ENCODE results near the gene PIP5K1C.
"Not testable (repeated sequence)": the region's sequence is repeated elsewhere in the genome, so short reads cannot be mapped to it uniquely, and the experiment has no call there.

PIP5K1C gene

GRCh38 chr19:3658870-3659745 is 41.2 kb downstream of the PIP5K1C start:
- DNase-seq = no peak

DNA sequence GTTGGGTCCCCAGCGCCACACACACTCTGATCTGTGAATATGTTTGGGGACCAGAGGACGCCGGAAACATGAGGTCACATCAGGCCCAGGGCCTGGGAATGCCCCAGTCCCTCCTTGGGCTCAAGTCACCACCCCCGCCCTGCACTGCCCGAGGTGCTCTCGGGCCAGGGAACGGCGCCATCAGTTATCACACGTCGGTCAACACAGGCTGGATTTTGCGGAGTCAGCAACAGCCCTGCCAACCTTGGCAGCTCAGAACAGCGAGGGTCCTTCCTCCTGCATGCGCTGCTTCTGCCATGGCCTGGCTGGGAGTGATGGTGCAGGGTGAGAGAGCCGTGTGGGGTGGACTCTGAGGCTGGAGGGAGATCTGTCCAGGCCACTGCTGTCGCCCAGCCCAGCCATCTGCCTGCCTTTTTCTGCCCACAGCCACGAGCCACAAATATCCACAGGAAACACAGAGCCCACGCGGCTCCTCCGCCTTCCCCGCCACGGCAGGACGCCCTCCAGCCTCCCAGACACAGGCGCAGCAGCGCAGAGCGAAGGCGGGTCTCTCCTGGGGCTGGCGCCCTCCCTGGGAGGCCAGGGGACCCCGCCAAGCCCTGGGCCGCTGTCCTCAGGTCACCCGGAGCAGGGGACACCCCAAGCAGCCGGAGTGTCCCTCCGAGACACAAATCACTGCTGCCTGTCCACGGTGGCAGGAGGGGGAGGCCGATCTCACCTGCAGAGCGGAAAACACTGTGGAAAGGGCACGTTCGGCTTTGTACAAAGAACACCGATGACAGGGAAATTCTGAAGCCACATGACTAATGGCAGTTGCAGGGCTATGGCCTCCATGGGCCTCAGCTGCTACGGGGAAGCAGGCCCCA is 42.0 kb downstream of the PIP5K1C start:
- no peak for DNase-seq

DNA sequence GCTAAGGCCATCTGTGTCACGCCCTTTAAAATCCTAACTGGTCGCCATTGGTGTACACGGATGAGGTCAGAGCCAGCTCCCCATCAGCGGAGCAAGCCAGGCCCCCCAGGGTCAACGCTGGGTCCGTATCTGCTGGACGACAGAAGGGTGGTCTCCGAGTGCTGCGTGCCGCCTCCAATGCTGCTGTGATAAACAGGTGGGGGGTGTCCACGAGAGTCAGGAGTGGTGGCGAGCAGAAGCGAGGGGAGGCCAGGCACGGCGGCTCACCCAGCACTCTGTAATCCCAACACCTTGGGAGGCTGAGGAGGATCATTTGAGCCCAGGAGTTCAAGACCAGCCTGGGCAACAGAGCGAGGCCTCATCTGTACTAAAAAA is 42.9 kb downstream of the PIP5K1C start:
- no peak for DNase-seq

- DNase-seq = no peak
Observed at GRCh38 chr19:3656747-3657394, 43.4 kb downstream of the PIP5K1C start.

- DNase-seq = no peak
Observed at GRCh38 chr19:3656073-3656746, 44.1 kb downstream of the PIP5K1C start.

GRCh38 chr19:3655402-3656072 is 44.7 kb downstream of the PIP5K1C start:
- peak; percentile 65 for DNase-seq

- DNase-seq = no peak
Observed at GRCh38 chr19:3653865-3654513, 46.3 kb downstream of the PIP5K1C start.

DNA sequence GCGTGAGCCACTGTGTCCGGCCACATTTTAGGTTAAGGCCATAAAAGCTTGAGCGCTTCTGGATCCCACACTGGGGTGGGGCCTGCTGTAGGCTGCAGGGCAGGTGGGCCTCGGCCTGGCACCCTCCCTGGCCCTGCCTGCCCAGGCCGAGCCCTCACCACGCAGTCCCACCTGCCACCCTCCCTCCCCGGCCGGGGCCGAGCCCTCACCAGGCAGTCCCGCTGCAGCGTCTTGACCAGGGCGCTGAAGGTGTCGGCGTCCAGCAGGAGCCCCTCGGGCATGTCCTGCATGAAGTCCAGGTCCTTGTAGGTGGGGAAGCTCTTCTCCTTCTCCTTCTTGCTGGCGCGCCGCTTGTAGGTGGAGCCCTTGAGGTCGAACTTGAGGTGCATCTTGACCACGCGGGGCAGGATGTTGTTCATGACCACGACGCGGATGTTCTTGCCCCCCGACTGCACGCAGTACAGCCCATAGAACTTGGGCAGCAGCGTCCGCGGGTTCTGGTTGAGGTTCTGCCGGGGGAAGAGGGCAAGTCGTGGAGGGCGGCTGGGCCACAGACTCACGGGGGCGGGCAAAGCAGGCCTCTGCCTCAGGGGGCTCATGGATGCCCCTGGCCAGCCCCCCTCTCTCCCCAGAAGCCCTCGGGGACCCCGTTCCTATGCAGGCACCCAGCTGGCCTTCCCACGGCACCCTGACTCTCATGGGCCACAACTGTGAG is 47.0 kb downstream of the PIP5K1C start:
- no peak for DNase-seq

- no peak for DNase-seq
Observed at GRCh38 chr19:3652422-3652821, 47.8 kb downstream of the PIP5K1C start.

DNA sequence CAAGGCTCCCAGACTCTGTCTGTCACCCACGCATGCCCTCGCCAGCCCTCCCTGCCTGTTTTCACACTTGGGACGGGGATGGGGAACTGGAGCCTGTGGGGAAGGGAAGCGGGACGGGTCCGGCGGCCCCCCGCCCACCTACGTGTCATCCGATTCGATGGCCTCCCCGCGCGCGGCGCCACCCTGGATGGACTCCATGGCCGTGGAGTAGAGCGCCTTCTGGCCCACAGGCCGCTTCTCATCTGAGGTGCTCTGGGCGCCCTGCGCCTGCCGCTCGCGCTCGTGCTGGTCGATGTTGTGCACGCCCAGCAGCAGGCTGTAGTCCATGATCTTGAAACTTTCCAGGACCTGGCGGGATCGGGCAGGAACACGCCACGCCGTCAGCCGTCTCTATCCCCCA is 48.6 kb downstream of the PIP5K1C start:
- DNase-seq = no peak

GRCh38 chr19:3649888-3650287 is 50.4 kb downstream of the PIP5K1C start:
- DNase-seq = no peak

DNA sequence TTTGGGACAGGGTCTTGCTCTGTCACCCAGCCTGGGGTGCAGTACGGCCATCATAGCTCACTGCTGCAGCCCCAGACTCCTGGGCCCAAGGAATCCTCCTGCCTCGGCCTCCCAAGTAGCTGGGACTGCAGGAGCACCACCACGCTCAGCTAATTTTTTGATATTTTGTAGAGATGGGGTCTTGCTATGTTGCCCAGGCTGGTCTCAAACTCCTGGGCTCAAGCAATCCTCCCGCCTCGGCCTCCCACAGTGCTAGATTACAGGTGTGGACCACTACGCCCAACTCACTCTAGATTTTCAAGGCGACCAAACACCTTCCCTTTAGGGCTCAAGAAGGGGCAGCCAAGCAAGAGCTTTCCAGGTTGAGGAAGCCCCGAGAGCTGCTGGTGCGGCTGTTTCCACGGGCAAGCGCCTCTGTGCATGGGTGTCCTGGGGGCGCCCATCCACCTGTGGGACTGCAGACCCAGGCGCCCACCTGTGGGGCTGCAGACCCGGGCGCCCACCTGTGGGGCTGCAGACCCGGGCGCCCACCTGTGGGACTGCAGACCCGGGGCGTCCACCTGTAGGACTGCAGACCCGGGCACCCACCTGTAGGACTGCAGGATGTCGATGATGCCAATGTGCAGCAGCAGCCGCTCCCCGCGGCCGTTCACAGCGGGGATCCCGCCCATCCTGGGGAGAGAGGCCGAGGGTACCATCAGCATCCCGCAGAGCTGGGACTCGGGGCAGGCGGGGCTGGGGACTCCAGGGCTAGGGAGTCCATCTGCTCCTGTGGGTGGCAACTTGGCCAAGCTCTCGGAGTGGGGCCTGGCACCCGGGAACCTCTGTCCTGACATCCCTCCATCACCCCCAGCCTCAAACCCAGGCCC is 52.0 kb downstream of the PIP5K1C start:
- DNase-seq = no peak

DNA sequence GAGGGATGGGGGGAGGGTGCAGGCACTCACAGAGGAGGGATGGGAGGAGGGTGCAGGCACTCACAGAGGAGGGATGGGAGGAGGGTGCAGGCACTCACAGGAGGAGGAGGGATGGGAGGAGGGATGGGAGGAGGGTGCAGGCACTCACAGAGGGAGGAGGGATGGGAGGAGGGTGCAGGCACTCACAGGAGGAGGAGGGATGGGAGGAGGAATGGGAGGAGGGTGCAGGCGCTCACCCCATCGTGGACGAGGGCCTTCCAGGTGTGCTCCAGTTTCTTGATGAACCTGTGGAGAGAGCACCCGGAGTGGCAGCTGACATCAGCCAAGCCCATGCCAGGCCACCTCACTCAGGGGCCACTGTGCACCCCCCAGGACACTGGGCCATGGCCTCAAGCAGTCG is 53.2 kb downstream of the PIP5K1C start:
- DNase-seq = not testable (repeated sequence)

DNA sequence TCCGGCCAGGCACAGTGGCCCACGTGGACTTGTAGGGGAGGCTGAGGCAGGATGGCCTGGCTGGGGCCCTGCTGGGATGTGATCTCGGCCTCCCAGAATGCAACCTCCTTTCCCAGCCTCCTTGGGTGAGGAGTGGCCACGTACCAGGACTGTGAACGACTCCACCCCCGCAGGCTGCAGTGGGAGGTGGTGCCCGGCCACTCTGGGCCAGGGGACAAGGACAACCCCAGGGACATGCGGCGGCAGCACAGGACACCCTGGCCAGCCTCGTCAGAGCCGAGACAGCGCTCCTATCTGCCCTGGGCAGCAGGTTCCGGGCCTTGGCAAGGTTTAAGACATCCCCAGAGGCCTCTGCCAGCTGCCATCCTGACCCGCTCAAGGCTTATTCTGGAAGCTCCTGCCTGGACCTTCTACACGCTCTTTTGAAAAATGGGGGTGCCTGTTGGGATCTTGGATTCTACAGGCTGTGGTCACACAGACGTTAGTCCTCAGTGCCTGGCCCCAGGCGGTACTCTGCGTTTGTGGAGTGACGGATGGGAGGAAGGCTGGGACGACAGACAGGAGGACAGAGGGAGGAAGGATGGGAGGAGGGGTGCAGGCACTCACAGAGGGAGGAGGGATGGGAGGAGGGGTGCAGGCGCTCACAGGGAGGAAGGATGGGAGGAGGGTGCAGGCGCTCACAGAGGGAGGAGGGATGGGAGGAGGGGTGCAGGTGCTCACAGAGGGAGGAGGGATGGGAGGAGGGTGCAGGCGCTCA is 53.8 kb downstream of the PIP5K1C start:
- DNase-seq = no peak

- no peak for DNase-seq
Observed at GRCh38 chr19:3645726-3646125, 54.5 kb downstream of the PIP5K1C start.

DNA sequence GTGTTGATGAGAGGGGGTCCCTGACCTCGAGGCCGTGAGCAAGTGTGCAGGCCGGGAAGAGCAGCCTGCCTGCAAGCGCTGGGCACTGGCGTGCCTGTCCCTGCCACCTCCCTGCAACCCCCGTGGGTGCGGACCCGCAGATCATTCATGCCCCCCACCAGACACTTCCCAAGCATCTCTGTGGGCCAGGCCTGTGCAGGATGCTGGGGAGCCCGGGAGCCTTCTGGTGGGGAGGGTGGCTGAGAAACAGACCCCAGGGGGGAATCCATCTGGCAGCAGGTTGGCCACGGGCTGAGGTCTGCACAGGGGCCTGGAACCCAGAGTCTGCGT is 55.2 kb downstream of the PIP5K1C start:
- no peak for DNase-seq

DNA sequence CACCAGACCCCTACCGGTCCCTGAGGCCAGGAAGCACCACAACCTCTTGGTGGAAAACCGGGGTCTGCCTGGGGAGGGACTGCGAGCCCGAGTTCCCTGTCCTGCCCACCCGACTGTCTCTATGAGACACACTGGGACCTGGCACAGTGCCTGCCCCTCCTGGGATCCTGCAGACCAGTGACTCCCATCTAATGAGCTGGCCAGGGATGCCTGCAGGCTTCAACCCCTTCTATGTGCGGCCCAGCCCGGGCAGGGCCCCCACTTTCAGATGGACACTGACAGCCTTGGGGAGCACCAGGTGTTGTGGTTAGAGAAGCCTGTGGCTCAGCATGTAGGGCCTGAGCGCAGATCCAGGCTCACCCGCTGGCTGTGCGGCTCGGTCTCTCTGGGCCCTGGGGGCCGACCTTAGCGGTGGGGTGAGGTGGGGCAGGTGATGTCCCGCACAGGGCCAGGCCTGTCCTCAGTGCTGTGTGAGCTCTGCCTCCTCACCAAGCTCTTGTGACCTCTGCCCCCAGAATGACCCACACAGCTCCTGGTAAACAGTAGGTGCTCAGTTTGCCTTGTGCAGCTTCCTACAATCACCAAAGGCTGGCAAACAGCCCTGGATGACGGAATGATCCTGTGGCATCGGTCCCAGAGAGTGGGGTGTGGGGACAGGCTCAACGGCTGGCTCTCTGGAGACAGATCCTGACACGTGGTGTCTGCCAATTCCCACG is 55.8 kb downstream of the PIP5K1C start:
- no peak for DNase-seq

- no peak for DNase-seq
Observed at GRCh38 chr19:3643674-3644313, 56.5 kb downstream of the PIP5K1C start.

Data from femur (tissue), 1 donor.